Ishikawa (cell line): Measurements from ENCODE around the gene FEM1C.

Source experiments
- CEBPB ChIP-seq: IDR thresholded peaks from 2 replicates; pipeline ENCODE4 v1.6.1; 2012
- EGR1 ChIP-seq: IDR thresholded peaks from 2 replicates; pipeline ENCODE4 v1.6.1; 2012
- FOXM1 ChIP-seq: IDR thresholded peaks from 2 replicates; pipeline ENCODE4 v1.6.1; 2012; ENCODE audit warnings: low read depth, borderline replicate concordance
- TAF1 ChIP-seq: IDR thresholded peaks from 2 replicates; pipeline ENCODE4 v1.6.1; 2012; ENCODE audit warnings: low read depth, mild to moderate bottlenecking
- YY1 ChIP-seq: IDR thresholded peaks from 2 replicates; pipeline ENCODE4 v1.6.1; 2012; ENCODE audit warnings: low read depth
- TF ChIP-seq, protein P1 (sequence below): IDR thresholded peaks from 2 replicates; pipeline ENCODE4 v1.6.1; 2012; ENCODE audit warnings: low read depth, mild to moderate bottlenecking

DNA sequence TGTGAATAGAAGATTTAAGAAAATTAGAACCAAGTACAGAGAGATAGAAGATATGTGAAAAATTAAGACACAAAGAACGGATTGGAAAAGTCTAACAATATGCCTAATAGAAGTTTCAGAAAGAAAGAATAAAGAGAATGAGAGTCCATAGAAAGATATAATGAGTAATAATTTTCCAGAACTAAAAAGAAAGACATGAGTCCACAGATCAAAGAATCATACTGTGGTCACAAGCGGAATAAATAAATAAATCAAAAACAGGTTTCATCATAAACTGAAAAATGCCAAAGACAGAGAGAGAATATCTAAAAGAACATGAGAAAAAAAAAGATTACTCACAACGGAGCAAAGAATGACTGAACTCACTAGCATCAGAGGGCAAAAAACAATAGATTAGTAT lies 32.9 kb downstream of the FEM1C start:
- TF ChIP-seq FOXM1 (no peak), YY1 (no peak), EGR1 (no peak), TAF1 (no peak), CEBPB (no peak)
- TF ChIP-seq, protein P1, sequence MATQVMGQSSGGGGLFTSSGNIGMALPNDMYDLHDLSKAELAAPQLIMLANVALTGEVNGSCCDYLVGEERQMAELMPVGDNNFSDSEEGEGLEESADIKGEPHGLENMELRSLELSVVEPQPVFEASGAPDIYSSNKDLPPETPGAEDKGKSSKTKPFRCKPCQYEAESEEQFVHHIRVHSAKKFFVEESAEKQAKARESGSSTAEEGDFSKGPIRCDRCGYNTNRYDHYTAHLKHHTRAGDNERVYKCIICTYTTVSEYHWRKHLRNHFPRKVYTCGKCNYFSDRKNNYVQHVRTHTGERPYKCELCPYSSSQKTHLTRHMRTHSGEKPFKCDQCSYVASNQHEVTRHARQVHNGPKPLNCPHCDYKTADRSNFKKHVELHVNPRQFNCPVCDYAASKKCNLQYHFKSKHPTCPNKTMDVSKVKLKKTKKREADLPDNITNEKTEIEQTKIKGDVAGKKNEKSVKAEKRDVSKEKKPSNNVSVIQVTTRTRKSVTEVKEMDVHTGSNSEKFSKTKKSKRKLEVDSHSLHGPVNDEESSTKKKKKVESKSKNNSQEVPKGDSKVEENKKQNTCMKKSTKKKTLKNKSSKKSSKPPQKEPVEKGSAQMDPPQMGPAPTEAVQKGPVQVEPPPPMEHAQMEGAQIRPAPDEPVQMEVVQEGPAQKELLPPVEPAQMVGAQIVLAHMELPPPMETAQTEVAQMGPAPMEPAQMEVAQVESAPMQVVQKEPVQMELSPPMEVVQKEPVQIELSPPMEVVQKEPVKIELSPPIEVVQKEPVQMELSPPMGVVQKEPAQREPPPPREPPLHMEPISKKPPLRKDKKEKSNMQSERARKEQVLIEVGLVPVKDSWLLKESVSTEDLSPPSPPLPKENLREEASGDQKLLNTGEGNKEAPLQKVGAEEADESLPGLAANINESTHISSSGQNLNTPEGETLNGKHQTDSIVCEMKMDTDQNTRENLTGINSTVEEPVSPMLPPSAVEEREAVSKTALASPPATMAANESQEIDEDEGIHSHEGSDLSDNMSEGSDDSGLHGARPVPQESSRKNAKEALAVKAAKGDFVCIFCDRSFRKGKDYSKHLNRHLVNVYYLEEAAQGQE = no peak
